ENCODE results near the gene RASSF8. TPM values are rescaled to one million over a fixed set of nuclear protein-coding genes. Genes with fewer than 3 reads are reported as not detected.

The RASSF8 gene
- total and polyA plus RNA-seq, 11 donors, result 5.2 to 44.6 (median 28.5) TPM

DNA sequence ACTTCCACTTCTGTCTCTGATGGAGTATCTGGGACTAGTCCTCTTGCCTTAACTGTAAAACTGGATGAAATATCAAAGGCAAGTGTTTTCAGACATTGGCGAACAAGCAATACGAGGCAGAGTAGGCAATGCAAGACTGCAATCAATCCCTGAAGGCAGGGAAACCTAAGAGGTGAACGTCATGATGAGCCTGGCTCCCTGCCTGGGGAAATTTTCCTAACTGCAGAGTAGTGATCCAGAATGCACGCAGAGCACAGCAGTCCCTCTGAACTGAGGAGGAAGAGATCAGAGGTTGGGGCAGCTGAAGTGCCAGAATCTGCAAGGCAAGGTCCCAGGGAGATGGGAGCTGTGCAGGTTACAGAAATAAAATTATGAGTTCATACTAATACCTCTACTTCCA, 147.9 kb downstream of the RASSF8 start:
- TF ChIP-seq, protein P1, sequence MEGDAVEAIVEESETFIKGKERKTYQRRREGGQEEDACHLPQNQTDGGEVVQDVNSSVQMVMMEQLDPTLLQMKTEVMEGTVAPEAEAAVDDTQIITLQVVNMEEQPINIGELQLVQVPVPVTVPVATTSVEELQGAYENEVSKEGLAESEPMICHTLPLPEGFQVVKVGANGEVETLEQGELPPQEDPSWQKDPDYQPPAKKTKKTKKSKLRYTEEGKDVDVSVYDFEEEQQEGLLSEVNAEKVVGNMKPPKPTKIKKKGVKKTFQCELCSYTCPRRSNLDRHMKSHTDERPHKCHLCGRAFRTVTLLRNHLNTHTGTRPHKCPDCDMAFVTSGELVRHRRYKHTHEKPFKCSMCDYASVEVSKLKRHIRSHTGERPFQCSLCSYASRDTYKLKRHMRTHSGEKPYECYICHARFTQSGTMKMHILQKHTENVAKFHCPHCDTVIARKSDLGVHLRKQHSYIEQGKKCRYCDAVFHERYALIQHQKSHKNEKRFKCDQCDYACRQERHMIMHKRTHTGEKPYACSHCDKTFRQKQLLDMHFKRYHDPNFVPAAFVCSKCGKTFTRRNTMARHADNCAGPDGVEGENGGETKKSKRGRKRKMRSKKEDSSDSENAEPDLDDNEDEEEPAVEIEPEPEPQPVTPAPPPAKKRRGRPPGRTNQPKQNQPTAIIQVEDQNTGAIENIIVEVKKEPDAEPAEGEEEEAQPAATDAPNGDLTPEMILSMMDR (IDR thresholded peaks at IDR 0.05), result no peak
- no peak for TF ChIP-seq POLR2A (IDR thresholded peaks at IDR 0.05)
- ATAC-seq (no peak), DNase-seq (no peak)
- Histone ChIP-seq H3K27me3 (no peaks in the 10 kb centered on the region), H3K4me1 (peaks cover 0 to 6% (median 0%) of the 10 kb centered on the region in 12 donors), H3K9me3 (no peaks in the 10 kb centered on the region), H3K36me3 (no peaks in the 10 kb centered on the region), H3K4me3 (no peak overlapping the region), H3K27ac (no peak overlapping the region)
- intact Hi-C loops (cut with DNase I), result loop anchor here in 2 of 10 donors (10.0 kb wide), 2 partner anchors 548 to 728 kb away; partner anchors contain the start of gene ITPR2 (in 1 of the 2)
- 68 to 73% (median 69%) methylated on average over 4 of the region's 4 CpGs for WGBS, 4 donors

DNA sequence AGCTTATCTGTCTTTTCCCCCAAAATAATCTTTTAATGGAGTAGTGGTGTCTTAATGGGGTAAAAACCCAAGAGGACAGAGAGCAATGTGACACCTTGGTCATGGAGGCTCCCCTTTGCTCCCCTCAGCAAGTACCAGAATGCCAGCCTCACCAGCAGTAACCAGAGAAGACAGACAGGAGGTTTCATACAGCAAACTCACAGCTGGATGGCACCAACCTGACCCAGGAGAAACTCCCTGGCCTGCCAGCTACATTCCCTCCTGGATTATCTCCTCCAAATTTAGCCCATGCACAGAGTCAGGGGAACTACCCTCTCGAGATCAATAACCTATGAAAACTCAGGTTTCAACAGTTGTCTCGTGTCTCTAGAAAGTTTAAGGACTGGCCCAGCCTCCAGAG, 150.4 kb downstream of the RASSF8 start:
- peaks cover 0 to 20% (median 10%) of the 10 kb centered on the region in 12 donors for H3K4me1 ChIP-seq
- no peaks in the 10 kb centered on the region for H3K9me3 ChIP-seq
- no peak for DNase-seq
- no peak overlapping the region for H3K4me3 ChIP-seq
- TF ChIP-seq POLR2A (IDR thresholded peaks at IDR 0.05), result no peak
- TF ChIP-seq, protein P1 (IDR thresholded peaks at IDR 0.05), result no peak
- intact Hi-C loops (cut with DNase I), result loop anchor here in 2 of 10 donors (10.0 kb wide), 2 partner anchors 546 to 726 kb away; partner anchors contain the start of gene ITPR2 (in 1 of the 2)
- H3K36me3 ChIP-seq, result no peaks in the 10 kb centered on the region
- no peak for ATAC-seq
- peak overlapping the region in 7 of 12 donors; percentile 5 to 70 (median 53) for H3K27ac ChIP-seq
- H3K27me3 ChIP-seq, result no peaks in the 10 kb centered on the region
- 75 to 91% (median 79%) methylated on average over 2 of the region's 2 CpGs for WGBS, 4 donors

DNA sequence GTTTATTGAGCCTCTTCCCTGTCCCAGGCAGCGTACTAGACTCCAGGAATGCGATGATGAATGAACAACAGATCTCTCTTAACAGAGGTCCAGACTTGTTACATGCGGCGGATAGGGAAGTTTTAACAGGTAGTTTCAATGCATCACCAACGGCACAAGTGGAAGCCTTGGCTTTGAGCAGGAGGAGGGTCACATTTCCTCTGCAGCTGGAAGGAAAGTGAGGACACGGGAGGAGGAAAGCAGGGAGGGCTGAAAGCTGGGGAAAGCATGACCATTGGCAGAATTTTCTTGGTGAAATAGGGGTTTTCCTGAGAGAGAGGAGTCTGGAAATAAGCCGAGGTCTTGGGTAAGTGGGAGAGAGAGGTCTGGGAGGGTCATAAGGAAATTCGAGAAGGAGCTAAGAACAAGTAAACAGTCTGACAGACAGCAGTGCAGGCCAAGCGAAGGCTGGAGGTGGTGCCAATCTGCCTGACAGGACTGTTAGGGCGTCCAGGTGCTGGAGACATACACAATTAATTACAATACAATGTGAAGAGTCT, 150.9 kb downstream of the RASSF8 start:
- intact Hi-C loops (cut with DNase I), result loop anchor here in 2 of 10 donors (10.0 kb wide), 2 partner anchors 545 to 725 kb away; partner anchors contain the start of gene ITPR2 (in 1 of the 2)
- Histone ChIP-seq H3K27ac (peak overlapping the region in 10 of 12 donors; percentile 5 to 70 (median 52)), H3K9me3 (no peaks in the 10 kb centered on the region), H3K27me3 (no peaks in the 10 kb centered on the region), H3K4me1 (peaks cover 0 to 20% (median 10%) of the 10 kb centered on the region in 12 donors), H3K4me3 (no peak overlapping the region), H3K36me3 (no peaks in the 10 kb centered on the region)
- no peak for TF ChIP-seq POLR2A (IDR thresholded peaks at IDR 0.05)
- TF ChIP-seq, protein P1 (IDR thresholded peaks at IDR 0.05), result no peak
- ATAC-seq, result no peak
- DNase-seq, result peak in 2 of 5 donors; percentile 36 to 43
- WGBS, 4 donors, result 56 to 67% (median 65%) methylated on average over 10 of the region's 10 CpGs

DNA sequence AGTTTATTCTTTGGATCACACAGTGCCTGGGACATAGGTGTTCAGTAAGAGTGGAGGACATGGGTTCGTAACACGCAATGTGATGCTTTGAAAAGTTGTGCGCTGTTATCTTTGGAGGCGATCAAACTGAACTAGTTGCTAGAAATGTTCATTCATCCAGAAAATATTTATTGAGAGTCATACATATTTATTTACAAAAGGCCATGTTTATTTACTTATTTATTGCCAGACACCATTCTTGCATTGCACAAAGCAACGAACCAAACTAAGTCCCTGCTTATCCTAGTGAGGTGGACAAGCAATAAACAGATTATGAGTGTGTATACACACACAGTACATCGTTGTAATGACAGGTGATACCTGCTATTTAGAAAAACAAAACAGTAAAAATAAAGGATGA, 153.8 kb downstream of the RASSF8 start:
- Histone ChIP-seq H3K27ac (peak overlapping the region in 4 of 12 donors; percentile 35 to 94 (median 90)), H3K27me3 (no peaks in the 10 kb centered on the region), H3K4me3 (no peak overlapping the region), H3K36me3 (no peaks in the 10 kb centered on the region), H3K4me1 (peaks cover 0 to 47% (median 26%) of the 10 kb centered on the region in 12 donors), H3K9me3 (no peaks in the 10 kb centered on the region)
- ATAC-seq (no peak), DNase-seq (no peak)
- TF ChIP-seq POLR2A (IDR thresholded peaks at IDR 0.05), result no peak
- TF ChIP-seq, protein P1 (IDR thresholded peaks at IDR 0.05), result no peak
- WGBS, 4 donors, result 85 to 88% (median 87%) methylated on average over 6 of the region's 6 CpGs
- intact Hi-C loops (cut with DNase I), result loop anchor here in 3 of 10 donors (10.0 kb wide), 2 partner anchors 323 to 503 kb away; no protein-coding TSS in a partner anchor

Data from heart left ventricle (tissue), 16 donors.